GM19463 (cell line): ENCODE data around the gene TMEM229B.
"Not testable (repeated sequence)": the region's sequence is repeated elsewhere in the genome, so short reads cannot be mapped to it uniquely, and the experiment has no call there.

Source experiments
- ATAC-seq: cut with Tn5 transposase; IDR thresholded peaks from one replicate; pipeline ENCODE4 v1.9.1; 2021; ENCODE audit warnings: mild to moderate bottlenecking, moderate library complexity; ENCODE audit not compliant: unreplicated experiment

The TMEM229B gene

GRCh38 chr14:67459336-67459735, 29.2 kb downstream of the TMEM229B start:
- ATAC-seq, result no peak

GRCh38 chr14:67457782-67458181, 30.7 kb downstream of the TMEM229B start:
- ATAC-seq, result no peak

DNA sequence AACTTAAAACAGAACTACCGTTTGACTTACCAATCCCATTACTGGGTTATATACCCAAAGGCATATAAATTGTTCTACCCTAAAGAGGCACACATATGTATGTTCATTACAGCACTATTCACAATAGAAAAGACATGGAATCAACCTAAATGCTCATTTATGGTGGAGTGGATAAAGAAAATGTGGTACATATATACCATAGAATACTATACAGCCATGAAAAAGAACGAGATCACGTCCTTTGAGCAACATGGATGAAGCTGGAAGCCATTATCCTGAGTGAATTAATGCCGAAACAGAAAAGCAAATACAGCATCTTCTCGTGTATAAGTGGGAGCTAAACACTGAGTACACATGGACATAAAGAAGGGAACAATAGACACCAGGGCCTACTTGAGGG, 31.8 kb downstream of the TMEM229B start:
- no peak for ATAC-seq

GRCh38 chr14:67453575-67454300, 34.8 kb downstream of the TMEM229B start:
- no peak for ATAC-seq

DNA sequence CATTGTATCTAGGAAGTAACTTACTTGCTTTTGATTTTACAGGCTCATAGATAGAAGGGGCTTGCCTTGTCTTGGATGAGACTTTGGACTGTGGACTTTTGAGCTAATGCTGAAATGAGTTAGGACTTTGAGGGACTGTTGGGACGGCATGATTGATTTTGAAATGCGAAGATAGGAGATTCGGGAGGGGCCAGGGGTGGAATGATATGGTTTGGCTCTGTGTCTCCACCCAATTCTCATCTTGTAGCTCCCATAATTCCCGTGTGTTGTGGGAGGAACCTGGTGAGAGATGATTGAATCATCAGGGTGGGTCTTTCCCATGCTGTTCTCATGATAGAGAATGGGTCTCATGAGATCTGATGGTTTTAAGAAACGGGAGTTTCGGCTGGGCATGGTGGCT, 36.9 kb downstream of the TMEM229B start:
- not testable (repeated sequence) for ATAC-seq

DNA sequence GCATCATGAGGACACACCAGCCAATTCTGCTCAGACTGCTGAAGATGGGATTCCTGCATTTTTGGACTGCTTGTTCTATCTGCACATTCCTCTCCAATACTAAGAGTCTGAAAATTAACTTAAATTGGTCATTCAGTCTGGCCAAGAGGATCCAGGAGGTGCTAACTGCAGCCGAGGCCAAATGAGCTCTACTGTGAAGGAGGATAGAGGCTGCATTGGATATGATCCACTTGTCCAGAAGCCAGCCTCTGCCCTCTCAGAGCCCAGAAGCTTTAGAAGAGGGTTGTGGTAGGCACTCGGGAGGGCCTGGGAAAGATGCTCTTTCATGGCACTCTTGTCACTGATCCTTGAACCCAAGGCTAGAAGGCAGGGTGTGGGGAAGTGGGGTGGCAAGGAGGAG, 39.4 kb downstream of the TMEM229B start:
- no peak for ATAC-seq

- ATAC-seq, result no peak
Measured at GRCh38 chr14:67447033-67447381, 41.5 kb downstream of the TMEM229B start.

DNA sequence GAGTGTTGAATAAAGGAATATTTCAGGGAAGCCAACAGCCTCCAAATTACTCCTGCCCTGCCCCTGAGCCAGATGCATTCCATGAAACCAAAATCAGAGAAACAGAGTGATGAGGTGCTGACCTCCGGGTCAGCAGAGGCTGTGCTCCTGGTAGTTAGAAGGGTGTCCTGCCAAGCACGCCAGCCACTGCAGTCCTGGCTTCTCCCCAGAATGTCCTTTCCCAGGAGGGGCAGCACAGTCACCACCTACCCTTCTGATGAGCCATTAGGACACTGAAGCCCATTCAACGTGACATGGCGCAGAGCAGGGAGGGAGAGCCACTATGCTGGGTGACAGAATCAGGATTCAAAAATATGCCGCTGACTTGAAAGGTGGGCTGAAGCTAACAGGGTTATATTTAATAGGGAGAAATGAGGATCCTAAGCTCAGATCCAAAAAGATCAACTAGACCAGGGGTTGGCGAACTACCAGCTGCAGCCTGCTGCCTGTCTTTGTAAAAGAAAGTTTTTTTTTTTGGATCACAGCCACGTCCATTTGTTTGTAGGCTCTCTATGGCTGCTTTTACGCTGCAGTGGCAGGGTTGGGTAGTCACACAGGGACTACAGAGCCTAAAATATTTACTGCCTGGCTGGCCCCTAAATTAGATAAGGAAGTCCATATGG, 42.0 kb downstream of the TMEM229B start:
- no peak for ATAC-seq

- ATAC-seq, result no peak
Measured at GRCh38 chr14:67444395-67444794, 44.1 kb downstream of the TMEM229B start.

DNA sequence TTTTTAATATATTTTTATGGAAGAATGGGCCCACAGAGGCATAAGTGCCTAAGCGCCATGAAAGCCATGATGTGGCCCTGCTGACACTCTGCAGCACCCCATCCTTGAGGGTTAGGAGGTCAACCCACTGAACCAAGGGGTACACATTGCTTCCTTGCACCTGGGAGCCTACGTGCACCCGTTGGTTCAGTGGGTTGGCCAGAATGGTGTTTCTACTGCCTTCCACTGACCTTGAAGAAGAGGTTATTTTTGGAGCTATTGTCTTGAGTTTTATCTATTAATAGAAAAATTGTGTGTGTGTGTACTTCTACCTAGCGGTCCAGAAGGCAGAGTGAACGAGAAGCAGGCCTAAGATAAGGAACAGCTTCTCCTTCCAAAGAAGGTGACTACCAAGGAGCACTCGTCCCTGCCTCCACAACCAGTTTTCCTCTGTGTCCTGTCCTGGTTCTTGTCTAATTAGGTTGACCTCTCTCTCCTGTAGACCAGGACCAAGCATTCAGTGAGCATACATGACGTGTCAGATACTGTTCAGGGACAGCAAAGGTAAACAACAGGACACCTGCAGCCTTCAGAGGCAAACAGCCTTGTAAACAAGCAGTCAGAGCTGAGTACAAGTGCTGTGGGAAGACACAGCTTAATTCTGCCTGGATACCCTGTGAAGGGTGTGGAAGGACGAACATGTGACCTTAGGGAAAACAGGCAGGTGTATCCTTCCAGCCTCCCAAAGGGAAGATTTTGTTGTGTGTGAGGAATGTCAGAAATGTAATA, 46.2 kb downstream of the TMEM229B start:
- ATAC-seq, result no peak

- no peak for ATAC-seq
Measured at GRCh38 chr14:67441672-67442071, 46.8 kb downstream of the TMEM229B start.

GRCh38 chr14:67441256-67441655, 47.3 kb downstream of the TMEM229B start:
- no peak for ATAC-seq

DNA sequence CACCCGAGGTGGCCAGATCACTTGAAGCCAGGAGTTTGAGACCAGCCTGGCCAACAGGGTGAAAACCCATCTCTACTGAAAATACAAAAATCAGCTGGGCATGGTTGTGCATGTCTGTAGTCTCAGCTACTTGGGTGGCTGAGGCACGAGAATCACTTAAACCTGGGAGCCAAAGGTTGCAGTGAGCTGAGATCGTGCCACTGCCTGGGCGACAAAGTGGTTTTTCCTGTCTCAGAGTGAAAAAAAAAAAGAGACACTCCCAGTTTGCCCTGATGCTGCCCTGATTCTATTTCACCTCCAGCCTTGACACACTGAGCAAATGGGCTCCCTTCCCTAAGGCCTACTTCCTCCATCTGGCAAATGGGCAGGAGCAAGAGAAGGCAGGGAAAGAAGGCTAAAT, 48.0 kb downstream of the TMEM229B start:
- no peak for ATAC-seq

DNA sequence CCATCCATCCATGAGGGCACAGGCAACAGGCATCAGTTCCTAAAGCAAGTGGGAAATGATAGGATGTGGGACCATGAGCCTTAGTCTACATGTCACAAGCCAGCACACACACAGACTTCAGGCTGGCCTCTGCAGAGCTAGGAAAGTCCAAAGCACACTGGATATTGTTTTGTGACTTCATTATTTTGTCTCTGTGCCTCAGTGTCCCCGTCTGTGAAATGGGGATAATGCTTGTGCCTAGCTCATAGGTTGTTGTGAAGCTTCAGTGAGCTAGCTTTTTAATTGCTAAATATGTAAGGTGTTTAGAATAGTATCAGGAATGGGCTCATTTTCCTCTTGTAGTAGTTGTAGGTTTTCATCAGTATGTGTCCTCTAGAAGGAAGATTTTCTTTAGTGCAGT, 49.6 kb downstream of the TMEM229B start:
- ATAC-seq, result no peak

DNA sequence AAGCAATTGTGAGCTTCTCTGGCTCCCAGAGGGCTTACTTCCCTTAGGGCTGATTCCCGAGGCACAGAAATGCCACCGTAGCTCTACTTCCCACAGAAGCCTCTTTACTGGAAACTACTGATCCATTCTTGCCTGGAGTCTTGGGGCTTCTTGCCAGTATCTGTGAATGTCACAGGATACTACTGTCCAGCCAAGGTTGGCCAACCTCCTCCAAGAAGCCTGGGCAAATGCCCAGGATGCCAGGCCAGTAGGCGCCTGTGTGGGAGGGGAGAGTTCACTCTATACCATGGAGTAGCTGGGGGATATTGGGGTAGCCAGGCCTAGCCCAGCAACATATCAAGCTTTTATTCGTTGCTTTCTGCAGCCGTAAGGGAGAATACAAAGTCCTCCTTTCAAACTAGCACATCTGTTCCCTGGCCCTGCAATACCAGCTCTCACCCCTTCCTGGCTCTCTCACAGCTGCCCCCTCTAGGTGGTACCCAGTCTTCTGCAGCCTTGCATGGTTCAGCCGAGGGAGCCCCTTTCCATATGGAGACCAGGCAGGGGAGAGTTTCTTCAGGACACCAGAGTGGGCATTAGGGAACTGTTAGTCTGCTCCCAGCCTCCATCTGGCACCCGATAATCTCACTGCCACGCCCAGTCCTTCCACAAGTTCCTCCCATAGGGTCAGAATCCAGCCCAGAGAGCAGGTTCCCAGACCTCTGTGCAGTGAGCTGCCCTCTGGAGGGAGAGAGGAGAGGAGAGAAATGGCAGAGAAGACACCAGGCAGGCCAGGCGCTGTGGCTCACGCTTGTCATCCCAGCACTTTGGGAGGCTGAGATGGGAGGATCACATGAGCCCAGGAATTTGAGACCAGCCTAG, 52.3 kb downstream of the TMEM229B start:
- ATAC-seq, result no peak

GRCh38 chr14:67435603-67436002, 52.9 kb downstream of the TMEM229B start:
- ATAC-seq, result no peak

- no peak for ATAC-seq
Measured at GRCh38 chr14:67432050-67432564, 56.4 kb downstream of the TMEM229B start.

DNA sequence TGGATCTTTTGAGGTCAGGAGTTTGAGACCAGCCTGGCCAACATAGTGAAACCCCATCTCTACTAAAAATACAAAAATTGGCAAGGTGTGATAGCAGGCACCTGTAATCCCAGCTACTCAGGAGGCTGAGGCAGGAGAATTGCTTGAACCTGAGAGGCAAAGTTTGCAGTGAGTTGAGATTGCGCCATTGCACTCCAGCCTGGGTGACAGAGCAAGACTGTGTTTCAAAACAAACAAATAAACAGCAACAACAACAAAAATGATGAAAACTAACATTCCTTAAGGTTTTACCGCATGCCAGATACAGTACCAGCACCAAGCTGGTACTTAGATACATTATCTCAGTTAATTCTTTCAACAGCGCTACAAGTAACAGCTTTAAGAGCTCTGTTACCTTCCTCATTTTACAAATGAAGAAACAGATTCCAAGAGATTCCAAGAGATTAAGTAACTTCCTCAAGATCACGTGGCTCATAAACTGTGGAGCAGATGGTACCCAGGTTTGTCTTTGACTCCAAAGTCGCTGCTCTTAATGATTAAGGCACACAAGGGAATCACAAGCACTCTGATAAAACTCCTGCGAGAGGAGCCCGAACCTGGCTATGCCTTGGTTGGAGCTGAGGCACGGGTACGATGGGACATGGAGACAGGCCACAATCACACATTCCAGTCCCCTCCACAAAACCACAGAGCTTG, 58.9 kb downstream of the TMEM229B start:
- ATAC-seq, result no peak

- ATAC-seq, result no peak
Measured at GRCh38 chr14:67428501-67429031, 60.0 kb downstream of the TMEM229B start.
